Right lobe of liver (tissue), 4 donors: ENCODE results near the gene HOXB3.

Experiments
- CTCF ChIP-seq, 4 donors: fragments of 200-600 bp in 3 of 4; fragments of 450-650 bp in 1 of 4; IDR thresholded peaks; one replicate each; pipeline versions ENCODE4 v1.5.1 to v1.8.0; 2016 to 2022; ENCODE audit warnings: antibody characterized with exemption in 4 of 4, mild to moderate bottlenecking in 2 of 4
- POLR2A ChIP-seq: fragments of 450-650 bp; IDR thresholded peaks from one replicate; pipeline ENCODE4 v1.6.1; 2017; ENCODE audit warnings: antibody characterized with exemption, mild to moderate bottlenecking
- donor health status: DM: no; HTN: no; CAD: no.
- donor health status: DM: no; HTN: no; CAD: no.
- donor health status: DM: no; HTN: yes; CAD: no.

GRCh38 chr17:48611681-48612455 is 21.8 kb upstream of the HOXB3 start:
- TF ChIP-seq POLR2A (no peak), CTCF (IDR thresholded peaks at IDR 0.05) (no peak)
